Measurements from ENCODE around the gene ST3GAL3.

Gene ST3GAL3

GRCh38 chr1:43934101-43934985 lies 227.0 kb downstream of the ST3GAL3 start:
- TF ChIP-seq CTCF (IDR thresholded peaks at IDR 0.05; ENCODE audit: low read depth, low read length): peak; percentile 77
- no peaks in the 10 kb centered on the region for H3K36me3 ChIP-seq
- no peak overlapping the region for H3K4me3 ChIP-seq (ENCODE audit: low read depth, low read length)
- H3K27me3 ChIP-seq: no peaks in the 10 kb centered on the region
- H3K9me3 ChIP-seq: no peaks in the 10 kb centered on the region
- peak; percentile 71 for DNase-seq
- no peaks in the 10 kb centered on the region for H3K4me1 ChIP-seq

- Histone ChIP-seq H3K4me3 (ENCODE audit: low read depth, low read length) (no peak overlapping the region), H3K36me3 (no peaks in the 10 kb centered on the region), H3K9me3 (no peaks in the 10 kb centered on the region), H3K27me3 (no peaks in the 10 kb centered on the region), H3K4me1 (no peaks in the 10 kb centered on the region)
- no peak for DNase-seq
- TF ChIP-seq CTCF (IDR thresholded peaks at IDR 0.05; ENCODE audit: low read depth, low read length): no peak
Measured at GRCh38 chr1:43934986-43935324, 227.6 kb downstream of the ST3GAL3 start.

- no peak for DNase-seq
- no peaks in the 10 kb centered on the region for H3K27me3 ChIP-seq
- no peaks in the 10 kb centered on the region for H3K9me3 ChIP-seq
- H3K36me3 ChIP-seq: no peaks in the 10 kb centered on the region
- no peak for TF ChIP-seq CTCF (IDR thresholded peaks at IDR 0.05; ENCODE audit: low read depth, low read length)
- H3K4me1 ChIP-seq: no peaks in the 10 kb centered on the region
- peak overlapping the region; percentile 24 for H3K4me3 ChIP-seq (ENCODE audit: low read depth, low read length)
Measured at GRCh38 chr1:43935711-43936427, 228.5 kb downstream of the ST3GAL3 start.

GRCh38 chr1:43936431-43937151 lies 229.3 kb downstream of the ST3GAL3 start:
- no peaks in the 10 kb centered on the region for H3K36me3 ChIP-seq
- H3K4me1 ChIP-seq: no peaks in the 10 kb centered on the region
- peak; percentile 55 for DNase-seq
- peak; percentile 15; the same call in 1 of the 2 replicates for TF ChIP-seq CTCF (IDR thresholded peaks at IDR 0.05; ENCODE audit: low read depth, low read length)
- no peaks in the 10 kb centered on the region for H3K27me3 ChIP-seq
- H3K4me3 ChIP-seq (ENCODE audit: low read depth, low read length): peak overlapping the region; percentile 40
- no peaks in the 10 kb centered on the region for H3K9me3 ChIP-seq

DNA sequence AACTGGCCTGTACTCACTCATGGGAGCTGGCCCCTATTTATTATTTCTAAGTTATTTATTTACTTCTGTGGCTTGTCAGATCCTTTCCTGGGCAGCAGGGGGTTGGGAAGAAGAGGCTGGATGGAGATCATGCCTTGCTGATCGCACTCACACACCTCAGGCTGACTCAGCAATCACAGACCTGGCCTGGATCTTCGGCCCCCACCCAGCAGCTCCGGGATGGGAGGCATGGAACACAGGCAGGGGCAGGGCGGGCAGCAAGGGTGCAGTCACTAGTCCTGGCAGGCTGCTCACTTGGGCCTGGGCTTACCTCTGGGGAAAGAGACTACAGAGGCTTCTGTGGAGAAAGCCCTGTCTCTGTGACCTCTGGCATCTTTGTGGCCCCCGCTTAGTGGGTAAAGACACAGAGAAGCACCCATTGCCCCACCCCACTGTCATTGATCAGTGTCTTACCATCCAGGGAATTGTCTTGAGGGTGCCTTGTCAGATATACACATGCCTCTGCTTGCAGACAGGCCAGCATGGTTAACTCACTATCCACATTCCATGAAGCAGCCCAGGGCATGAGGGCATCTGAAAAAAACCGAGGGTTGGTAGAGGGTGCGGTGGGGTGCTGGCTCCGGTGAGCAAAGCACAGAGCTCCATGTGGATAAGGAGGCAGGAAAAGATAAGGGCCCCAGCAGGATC lies 230.0 kb downstream of the ST3GAL3 start:
- Histone ChIP-seq H3K36me3 (no peaks in the 10 kb centered on the region), H3K4me1 (no peaks in the 10 kb centered on the region), H3K4me3 (ENCODE audit: low read depth, low read length) (no peak overlapping the region), H3K27me3 (no peaks in the 10 kb centered on the region), H3K9me3 (no peaks in the 10 kb centered on the region)
- TF ChIP-seq CTCF (IDR thresholded peaks at IDR 0.05; ENCODE audit: low read depth, low read length): no peak
- no peak for DNase-seq

Data from BE2C (cell line).